ENCODE measurements around the gene TSC22D1.
"Not testable (repeated sequence)": the region's sequence is repeated elsewhere in the genome, so short reads cannot be mapped to it uniquely, and the experiment has no call there.

Gene TSC22D1

GRCh38 chr13:44573790-44574465 lies 2.2 kb downstream of the TSC22D1 start:
- no peak for DNase-seq (ENCODE audit: low read depth, low spot score)
- H3K27ac ChIP-seq: no peak overlapping the region

GRCh38 chr13:44573071-44573470 lies 3.1 kb downstream of the TSC22D1 start:
- no peak overlapping the region for H3K27ac ChIP-seq
- DNase-seq (ENCODE audit: low read depth, low spot score): no peak

- DNase-seq (ENCODE audit: low read depth, low spot score): no peak
- no peak overlapping the region for H3K27ac ChIP-seq
Observed at GRCh38 chr13:44566601-44567000, 9.5 kb downstream of the TSC22D1 start.

DNA sequence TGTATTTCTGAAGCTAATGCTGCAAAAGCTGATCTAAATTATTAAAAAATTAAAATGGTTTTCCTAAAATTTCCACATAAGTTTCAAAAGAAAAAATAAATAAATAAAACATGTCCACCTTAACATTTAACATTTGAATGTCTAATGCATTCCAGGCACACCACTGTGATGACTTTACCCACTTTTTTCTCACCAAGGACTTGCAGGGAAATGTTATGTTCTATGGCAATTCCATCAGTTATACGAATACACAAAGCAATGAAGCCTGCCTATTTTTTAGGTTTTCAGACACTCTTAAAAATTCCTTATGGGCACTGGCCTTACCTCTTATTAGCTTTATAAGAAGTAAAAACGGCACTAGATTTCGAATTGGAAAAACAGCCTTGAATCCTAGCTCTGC lies 10.2 kb downstream of the TSC22D1 start:
- no peak overlapping the region for H3K27ac ChIP-seq
- DNase-seq (ENCODE audit: low read depth, low spot score): no peak

DNA sequence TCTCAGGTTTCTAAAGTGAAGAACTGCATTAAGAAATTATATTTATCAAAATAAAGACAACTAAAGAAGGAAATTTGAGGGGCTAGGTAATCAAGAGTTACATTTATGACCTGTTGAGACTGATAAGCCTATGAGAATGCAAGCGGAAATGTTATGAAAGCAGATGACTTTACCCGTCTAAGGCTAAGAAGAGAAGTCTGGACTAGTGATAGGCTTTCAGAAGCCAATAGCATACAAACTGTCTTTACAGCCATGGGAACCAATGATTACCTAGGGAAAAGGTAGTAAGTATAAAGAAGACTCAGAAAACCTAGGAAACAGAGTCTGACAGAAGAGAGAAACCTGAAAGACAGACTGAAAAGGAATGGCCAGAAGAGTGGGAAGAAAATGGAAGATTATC lies 11.2 kb downstream of the TSC22D1 start:
- DNase-seq (ENCODE audit: low read depth, low spot score): no peak
- no peak overlapping the region for H3K27ac ChIP-seq

DNA sequence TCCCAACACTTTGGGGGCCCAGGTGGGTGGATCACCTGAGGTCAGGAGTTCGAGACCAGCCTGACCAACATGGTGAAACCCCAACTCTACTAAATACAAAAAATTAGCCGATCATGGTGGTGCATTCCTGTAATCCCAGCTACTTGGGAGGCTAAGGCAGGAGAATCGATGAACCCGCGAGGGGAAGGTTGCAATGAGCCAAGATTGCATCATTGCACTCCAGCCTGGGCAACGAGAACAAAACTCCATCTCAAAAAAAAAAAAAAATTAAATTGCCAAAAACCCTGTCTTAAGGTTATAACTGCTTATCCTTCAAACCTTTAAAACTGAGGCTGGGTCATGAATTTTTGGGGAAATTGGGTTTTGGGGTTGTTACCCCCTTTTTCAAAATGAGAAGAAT lies 13.3 kb downstream of the TSC22D1 start:
- not testable (repeated sequence) for H3K27ac ChIP-seq; DNase-seq (ENCODE audit: low read depth, low spot score)

GRCh38 chr13:44561351-44561750 lies 14.8 kb downstream of the TSC22D1 start:
- no peak for DNase-seq (ENCODE audit: low read depth, low spot score)
- H3K27ac ChIP-seq: no peak overlapping the region

DNA sequence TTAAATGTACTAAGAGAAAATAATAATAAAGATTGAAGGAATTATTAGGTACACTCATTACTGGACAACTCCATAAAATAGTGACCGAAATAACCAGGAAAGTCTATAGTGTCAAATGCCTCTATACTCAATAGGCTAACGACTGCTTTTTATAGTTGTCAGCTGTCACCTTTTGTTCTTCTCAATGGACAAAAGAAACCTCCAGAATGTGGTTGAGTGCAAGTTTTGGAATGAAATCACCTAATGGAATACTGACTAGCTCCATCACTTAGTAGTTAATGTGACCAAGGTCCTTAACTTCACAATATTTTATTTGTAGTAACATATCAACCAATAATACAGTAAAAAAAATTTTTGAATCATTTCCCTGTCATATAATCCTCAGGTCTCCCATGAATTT lies 18.1 kb downstream of the TSC22D1 start:
- no peak for DNase-seq (ENCODE audit: low read depth, low spot score)
- no peak overlapping the region for H3K27ac ChIP-seq

- DNase-seq (ENCODE audit: low read depth, low spot score): no peak
- H3K27ac ChIP-seq: no peak overlapping the region
Observed at GRCh38 chr13:44555207-44555606, 20.9 kb downstream of the TSC22D1 start.

GRCh38 chr13:44549476-44549875 lies 26.7 kb downstream of the TSC22D1 start:
- H3K27ac ChIP-seq: no peak overlapping the region
- no peak for DNase-seq (ENCODE audit: low read depth, low spot score)

DNA sequence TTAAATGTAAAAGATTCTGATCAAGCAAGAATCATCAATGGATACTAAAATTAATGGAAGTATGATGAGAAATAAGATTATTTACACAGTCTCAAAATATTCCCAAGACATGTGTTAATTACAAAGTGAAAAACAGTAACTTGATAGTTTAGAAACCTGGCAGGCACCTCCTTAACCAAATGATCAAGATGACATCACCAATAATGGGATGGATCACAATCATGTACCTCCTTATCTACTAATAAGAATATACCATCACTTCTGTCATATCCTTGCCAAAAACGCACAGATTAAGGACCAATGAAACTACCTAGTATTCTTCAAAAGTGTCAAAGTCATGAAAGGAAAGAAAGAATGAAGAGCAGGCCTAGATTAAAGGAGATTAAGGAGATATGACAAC lies 30.0 kb downstream of the TSC22D1 start:
- no peak overlapping the region for H3K27ac ChIP-seq
- DNase-seq (ENCODE audit: low read depth, low spot score): no peak

DNA sequence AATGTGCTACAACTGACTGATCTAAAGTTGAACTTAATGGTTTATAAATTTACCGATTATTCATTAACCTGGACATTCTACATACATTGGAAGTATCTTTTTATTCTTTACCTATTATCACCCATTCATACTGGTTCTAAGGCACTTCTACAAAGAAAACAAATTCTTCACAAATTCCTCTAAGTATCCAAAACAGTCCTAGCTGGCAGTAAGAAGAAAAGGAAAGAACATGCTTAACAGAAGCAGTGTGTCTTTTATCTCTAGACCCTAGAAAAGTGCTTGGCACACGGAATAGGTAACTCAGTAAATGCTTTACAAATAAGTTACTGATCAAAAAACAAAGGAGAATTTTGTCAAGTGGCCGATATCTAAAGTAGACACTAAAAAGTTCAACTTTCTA lies 32.8 kb downstream of the TSC22D1 start:
- no peak overlapping the region for H3K27ac ChIP-seq
- no peak for DNase-seq (ENCODE audit: low read depth, low spot score)

DNA sequence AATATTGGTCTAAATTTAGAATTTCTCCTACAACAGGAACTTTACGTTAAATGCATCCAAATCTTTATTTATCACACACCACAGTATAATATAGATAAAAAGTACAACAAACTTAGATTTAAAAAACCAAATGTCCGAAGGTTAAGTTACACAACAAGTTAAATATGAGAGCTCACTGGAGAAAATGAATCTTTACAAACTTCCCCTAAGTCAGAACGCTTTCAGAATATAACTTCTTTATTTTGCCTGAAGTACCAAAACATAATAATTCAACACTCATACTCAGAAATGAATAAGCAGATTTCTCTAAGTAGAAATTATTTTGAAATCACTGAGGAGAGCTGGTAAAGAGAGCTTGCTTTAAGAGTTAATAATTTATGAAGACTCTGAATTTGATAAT lies 33.8 kb downstream of the TSC22D1 start:
- no peak for DNase-seq (ENCODE audit: low read depth, low spot score)

DNA sequence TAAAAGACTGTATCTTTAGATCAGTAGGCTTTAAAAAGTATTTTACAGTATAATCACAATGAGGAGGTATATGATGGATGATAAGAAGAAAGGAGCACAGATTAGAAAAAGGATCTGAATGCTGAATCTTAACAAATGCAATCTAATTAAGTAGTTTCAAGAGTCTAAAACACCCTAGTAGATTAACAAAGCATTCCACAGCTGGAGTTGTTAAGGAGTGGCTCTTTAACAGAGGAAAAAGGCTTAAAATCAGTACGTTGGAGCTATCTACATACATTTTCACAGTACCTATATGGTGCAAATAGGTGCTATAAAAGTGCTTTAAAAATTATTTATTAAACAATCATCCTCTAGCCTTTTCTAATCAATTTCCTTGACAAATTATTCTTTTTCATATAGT lies 34.5 kb downstream of the TSC22D1 start:
- no peak for DNase-seq (ENCODE audit: low read depth, low spot score)
- H3K27ac ChIP-seq: no peak overlapping the region

More for the DNA sequence above, 33.8 kb downstream of the TSC22D1 start:
- no peak overlapping the region for H3K27ac ChIP-seq

GRCh38 chr13:44540761-44541434 lies 35.2 kb downstream of the TSC22D1 start:
- H3K27ac ChIP-seq: no peak overlapping the region
- DNase-seq (ENCODE audit: low read depth, low spot score): no peak

DNA sequence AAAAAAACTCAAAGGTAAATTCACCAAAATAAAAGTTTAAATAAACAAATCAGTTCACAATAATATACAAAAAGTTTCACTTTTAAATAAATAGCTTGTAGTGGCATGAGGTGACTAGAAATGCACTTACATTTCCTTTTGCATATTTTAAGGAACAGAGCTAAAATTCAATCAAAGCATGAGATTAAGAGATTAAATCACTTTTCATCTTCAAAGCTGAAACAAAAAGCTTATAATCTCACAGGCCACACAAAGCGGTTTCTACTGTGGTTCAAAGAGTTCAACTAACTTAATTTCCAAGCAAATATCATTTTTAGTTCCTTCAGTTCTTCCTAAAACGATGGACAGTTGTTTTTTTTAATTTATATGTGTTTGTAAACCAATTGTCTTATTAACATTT lies 38.9 kb downstream of the TSC22D1 start:
- H3K27ac ChIP-seq: no peak overlapping the region
- no peak for DNase-seq (ENCODE audit: low read depth, low spot score)

DNA sequence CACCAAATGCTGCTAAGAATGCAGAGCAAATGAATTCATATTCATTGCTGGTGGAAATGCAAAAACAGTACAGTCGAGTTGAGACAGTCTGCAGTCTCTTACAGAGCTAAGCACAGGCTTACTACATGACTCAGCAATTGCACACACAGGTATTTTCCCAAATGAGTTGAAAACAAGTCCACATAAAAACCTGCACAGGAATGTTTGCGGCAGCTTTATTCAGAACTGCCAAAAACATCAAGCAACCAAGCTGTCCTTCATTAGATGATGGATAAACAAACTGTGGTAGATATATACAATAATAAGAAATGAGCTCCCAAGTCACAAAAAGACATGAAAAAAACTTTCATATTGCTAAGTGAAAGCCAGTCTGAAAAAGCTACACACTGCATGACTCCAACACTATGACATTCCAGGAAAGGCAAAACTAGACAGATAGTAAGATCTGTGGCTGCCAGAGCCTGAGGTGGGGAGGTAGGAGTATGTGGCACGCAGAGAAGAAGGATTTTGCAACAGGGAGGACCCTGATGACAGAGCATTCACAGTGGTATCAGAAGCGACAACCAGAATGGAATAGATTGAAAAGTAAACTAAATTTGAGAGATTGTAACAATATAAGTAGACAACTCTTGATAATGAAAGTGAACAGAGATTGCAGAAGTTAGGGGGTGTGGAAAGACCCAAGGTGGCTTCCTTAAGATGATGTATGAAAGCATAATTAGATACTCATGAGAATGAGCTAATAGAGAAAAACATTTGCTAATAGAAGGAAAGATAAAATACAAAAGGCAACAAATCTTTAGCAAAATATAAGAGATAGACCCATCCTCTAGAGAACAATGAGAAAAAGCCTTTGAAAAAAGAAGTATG lies 52.7 kb downstream of the TSC22D1 start:
- peak; percentile 66 for DNase-seq (ENCODE audit: low read depth, low spot score)
- H3K27ac ChIP-seq: peak overlapping the region; percentile 59

DNA sequence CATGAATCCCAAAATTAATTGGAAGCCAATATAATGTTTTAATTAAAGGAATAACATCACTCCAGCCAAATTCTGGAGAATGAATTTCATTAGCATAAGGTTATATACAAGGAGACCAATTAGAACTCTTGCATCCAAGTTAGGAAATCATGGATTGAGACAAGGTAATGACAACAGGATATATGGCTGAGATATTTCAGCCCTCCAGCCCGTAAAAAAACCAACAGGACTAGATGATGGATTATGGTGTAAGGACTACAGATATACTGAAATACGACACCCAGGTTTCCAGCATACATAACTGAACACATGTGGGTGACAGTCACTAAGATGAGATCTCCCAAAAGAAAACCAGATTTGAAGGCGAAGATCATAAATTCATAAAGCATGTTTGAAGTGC lies 56.5 kb downstream of the TSC22D1 start:
- no peak overlapping the region for H3K27ac ChIP-seq

GRCh38 chr13:44516771-44517170 lies 59.4 kb downstream of the TSC22D1 start:
- DNase-seq (ENCODE audit: low read depth, low spot score): no peak
- no peak overlapping the region for H3K27ac ChIP-seq

More for the DNA sequence above, 56.5 kb downstream of the TSC22D1 start:
- DNase-seq (ENCODE audit: low read depth, low spot score): no peak

DNA sequence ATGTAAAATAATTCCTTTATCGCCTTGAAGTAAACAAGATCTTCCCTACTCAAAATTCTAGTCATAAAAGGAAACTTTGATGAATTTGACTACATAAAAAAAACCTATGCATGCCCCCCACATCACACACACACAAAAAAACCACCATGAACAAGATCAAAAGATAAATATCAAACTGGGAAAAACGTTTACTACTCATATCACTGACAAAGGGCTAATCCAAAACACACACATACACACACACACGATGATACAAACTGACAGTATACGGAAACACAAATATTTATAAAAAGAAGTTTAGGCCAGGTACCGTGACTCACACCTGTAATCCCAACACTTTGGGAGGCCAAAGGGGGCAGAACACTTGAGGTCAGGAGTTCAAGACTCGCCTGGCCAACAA lies 61.9 kb downstream of the TSC22D1 start:
- DNase-seq (ENCODE audit: low read depth, low spot score): no peak
- H3K27ac ChIP-seq: no peak overlapping the region

DNA sequence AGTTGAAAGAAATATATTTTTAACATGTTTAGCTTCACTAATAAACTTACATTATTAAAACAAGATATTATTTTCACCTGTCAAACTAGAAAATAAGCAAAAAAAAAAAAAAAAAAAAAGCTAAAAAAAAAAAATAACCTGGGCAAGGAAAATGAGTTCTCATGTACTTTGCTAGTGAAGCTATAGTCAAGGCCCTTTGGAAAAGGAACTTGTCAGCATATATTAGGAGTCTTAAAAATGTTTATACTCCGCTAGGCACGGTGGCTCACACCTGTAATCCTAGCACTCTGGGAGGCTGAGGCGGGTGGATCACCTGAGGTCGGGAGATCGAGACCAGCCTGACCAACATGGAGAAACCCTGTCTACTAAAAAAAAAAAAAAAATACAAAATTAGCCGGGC lies 66.3 kb downstream of the TSC22D1 start:
- H3K27ac ChIP-seq; DNase-seq (ENCODE audit: low read depth, low spot score): not testable (repeated sequence)

All from epithelial cell of prostate (primary cell).